ENCODE measurements around the gene ORMDL3. TPM values are rescaled to one million over a fixed set of nuclear protein-coding genes. Genes with fewer than 3 reads are reported as not detected.
"Not testable (repeated sequence)": the region's sequence is repeated elsewhere in the genome, so short reads cannot be mapped to it uniquely, and the experiment has no call there.

ORMDL3 gene
- polyA plus RNA-seq, 4 donors = 92.5 to 110 (median 98.6) TPM

DNA sequence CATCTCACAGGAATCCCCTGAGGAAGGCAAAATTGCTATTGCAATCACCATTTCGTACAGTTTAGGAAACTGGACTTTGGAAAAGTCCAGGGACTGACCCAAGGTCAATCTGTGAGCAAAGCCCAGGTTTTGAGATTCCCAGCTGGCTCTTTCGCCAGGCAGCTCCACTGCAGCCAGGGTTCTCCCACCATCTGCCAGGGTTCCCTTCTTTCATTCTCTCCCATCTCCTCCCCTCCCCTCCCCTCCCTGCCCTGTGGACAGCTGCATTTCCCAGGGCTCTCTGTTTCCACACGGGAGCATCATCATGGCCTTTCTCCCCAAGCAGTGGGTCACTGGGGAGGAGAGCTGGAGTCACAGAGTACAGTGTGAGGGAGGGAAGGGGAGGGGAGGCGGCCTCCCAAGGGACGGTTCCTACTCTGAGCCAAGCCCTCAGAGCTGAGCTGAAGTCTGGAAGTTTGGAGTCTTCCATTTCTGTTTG is 23.5 kb upstream of the ORMDL3 start:
- DNase-seq (ENCODE audit: low read depth in 4 of 4, low spot score in 3 of 4) = no peak

DNA sequence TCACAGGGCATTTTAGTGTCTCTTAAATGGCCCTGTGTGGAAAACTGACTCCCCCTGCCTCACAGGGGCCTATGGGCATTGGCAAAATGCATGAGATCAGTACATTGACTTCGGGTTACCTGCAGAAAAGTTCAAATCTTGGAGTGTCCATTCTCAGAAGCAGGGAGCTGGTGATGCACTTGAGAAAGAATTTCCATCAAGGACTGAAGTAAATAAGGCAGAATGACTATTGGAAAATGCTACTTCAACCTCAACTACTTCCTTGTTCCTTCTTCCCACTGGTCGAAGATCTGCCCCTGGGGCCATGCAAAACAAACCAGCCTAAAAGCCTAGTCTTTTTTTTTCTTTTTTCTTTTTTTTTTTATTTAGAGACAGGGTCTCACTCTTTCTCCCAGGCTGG is 21.6 kb upstream of the ORMDL3 start:
- no peak for DNase-seq (ENCODE audit: low read depth in 4 of 4, low spot score in 3 of 4)

DNA sequence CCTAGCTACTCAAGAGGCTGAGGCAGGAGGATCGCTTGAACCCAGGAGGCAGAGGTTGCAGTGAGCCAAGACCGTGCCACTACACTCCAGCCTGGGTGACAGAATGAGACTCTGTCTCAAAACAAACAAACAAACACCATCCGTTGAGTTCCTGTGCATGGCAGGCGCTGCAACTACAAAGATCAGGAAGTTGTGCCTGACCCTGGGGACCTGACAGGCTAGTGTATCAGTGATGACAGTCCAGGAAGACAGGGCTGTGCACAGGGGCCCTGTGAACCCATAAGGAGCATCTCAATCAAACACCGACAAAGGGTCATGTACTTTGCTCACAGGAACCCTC is 21.1 kb upstream of the ORMDL3 start:
- not testable (repeated sequence) for DNase-seq (ENCODE audit: low read depth in 4 of 4, low spot score in 3 of 4)

DNA sequence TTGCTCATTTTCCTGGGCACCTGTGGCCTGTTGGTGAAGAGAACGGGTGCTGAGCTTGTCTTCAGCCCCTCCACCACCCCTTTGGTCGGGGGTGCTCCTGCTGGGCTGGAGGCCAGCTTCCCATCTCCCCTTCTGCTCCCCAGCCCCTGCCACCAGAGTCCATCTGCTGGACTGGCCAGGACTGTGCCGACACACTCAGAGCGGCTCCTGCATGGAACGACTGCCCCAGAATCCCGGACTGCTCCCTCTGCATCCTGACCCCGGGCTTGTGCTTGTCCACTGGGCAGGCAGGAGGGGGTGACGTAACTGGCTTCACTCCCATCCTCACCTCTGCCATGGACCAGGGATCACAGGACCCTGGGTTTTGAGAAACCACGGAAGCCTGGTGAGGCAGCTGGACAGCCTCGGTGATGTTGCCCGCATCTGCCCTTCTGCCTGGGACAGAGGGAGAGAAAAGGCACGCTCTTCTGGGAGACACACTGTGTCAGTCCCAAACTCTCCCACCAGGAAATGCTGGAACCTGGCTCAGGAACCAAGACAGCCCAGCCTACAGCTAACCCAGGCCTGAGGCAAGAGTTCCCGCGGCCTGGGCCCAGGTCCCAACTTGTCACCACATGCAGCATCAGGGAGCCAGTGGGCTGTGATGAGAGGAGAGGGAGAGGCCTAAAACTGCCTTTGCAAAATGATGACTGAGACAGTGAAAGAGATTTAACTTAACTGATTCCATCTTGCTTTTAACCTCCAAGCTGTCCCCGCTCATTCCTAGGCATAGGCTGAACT is 19.3 kb upstream of the ORMDL3 start:
- no peak for DNase-seq (ENCODE audit: low read depth in 4 of 4, low spot score in 3 of 4)

DNA sequence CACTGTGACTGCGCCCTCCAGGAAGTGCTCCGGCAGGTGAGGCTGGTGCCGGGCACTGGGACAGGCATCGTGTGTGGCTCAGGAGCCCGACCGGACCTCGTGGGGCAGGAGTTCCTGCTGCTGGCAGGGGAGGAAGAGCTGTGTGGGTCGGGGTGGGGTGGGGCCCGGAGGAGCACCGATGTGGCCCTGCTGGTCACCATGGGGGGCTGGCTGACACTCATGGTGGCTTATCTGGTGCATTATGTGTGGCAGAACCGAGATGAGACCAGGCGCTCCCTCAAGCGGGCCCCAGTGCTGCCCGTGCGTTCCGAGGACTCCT is 17.0 kb upstream of the ORMDL3 start:
- no peak for DNase-seq (ENCODE audit: low read depth in 4 of 4, low spot score in 3 of 4)

DNA sequence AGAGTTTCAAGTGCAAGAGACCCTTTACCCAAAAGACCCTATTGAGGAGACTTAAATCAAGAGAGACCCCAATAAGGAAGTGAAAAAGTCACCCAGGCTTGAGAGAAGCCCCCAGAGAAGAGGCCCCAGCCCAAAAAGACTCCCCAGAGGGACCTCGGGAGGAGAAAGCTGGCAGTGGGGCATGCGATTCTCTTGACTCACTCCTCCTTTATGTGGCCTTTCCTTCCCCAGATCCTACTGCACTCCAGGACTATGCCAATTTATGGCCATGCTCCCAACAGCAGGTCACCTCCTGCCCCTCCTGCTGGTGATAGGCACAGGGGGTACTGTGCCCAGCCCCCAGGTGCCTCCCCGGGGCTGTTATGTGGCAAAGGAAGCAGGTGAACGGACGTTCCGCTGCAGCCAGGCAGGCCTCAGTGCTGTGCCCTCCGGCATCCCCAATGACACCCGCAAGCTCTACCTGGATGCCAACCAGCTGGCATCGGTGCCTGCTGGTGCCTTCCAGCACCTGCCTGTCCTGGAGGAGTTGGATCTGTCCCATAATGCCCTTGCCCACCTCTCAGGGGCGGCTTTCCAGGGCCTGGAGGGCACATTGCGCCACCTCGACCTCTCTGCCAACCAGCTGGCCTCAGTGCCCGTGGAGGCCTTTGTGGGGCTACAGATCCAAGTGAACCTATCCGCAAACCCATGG is 16.4 kb upstream of the ORMDL3 start:
- no peak for DNase-seq (ENCODE audit: low read depth in 4 of 4, low spot score in 3 of 4)

DNA sequence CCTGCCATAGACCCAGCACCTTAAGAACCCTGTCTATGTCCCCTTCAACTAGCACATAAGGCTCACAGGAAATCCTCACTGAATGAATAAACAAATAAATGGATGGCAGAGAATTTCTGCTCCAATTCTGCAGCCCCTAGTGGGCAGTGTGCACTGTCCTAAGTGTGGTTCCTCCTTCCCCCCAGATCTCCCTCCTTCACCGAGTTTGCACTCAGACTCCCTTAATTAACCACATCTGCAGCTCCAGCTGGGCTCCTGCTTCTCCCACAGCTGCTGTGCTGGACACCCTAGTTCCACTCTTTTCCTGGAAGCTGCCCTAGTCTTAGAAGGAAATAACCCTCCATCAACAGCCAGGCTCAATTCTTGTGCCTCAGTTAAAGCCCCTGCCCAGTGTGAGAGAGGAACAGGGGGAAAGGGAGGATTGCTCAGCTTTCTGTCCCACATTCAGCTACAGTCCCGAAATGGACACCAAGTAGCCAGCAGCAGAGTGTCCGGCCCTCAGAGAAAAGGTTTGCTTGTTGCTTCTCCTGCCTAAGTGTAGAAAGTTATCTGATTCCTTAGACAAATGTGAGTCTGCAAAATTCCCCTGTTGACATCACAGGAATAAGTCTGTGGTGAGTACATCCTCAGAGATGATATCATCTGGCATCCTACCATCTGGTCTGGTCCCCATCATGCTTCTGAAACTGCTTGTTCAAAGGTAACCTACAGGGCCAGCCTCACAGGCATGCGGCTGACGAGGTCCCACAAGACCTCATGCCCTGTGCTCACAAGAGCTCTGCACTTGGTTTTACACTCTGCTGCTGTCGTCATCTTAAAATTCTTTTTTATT is 12.4 kb upstream of the ORMDL3 start:
- peak in 3 of 4 donors; percentile 56 to 59 (median 56) for DNase-seq (ENCODE audit: low read depth in 4 of 4, low spot score in 3 of 4)

DNA sequence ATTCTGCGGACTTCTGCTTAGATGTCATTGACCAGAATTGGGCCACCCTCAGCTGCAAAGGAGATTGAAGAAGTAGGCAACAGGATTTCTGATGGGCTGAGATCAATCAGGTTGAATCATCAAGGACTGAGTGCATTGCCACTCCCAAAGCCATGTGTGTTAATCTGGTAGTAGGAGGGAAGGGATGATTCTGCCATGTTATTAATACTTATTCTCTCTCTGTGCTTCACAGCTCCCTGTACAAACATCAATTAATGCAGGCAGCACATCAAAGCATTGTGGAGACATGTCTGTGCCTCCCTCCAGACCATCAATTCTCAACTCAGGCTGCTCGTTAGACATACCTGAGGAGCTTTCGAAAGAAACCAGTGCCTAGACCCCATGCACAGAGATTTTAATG is 11.7 kb upstream of the ORMDL3 start:
- no peak for DNase-seq (ENCODE audit: low read depth in 4 of 4, low spot score in 3 of 4)

DNA sequence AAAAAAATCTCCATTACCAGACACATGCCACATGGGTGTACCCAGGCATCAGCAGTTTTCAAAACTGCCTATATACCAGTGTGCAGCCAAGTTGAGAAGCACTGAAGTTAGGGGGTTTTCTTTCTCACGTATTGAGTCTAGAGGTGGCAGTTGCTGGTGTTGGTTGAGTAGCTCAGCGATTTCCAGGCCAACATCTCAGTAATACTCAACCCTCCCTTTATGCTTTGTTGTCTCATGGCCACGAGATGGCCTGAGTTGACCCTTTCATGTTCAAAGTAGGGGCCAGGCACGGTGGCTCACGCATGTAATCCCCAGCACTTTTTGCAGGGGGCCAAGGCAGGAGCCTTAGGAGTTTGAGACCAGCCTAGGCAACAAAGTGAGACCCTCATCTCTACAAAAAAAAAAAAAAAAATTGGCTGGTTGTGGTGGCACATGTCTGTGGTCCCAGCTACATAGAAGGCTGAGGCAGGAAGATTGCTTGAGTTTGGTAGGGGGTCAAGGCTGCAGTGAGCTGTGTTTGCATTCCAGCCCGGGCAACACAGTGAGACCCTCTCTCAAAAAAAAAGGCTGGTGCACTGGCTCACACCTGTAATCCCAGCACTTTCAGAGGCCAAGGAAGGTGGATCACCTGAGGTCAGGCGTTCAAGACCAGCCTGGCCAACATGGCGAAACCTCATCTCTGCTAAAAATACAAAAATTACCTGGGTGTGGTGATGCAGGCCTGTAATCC is 10.9 kb upstream of the ORMDL3 start:
- DNase-seq (ENCODE audit: low read depth in 4 of 4, low spot score in 3 of 4) = no peak

DNA sequence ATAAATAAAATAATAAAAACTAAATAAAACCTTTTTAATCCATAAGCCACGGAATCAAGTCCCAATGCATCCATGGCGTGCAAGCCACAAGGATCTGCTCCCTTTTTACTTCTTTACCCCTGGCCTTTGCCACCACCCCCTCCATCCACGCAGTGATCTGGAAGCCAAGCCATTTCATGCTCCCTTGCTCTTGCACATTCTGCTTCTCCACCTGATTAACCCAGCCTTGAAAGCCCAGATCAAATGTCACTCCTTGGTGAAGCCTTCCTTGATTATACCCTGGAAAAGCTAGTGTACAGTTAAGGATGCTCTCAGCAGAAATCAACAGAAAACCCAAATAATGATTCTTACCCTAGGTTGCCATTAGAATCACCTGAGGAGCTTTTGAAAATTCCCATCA is 10.0 kb upstream of the ORMDL3 start:
- DNase-seq (ENCODE audit: low read depth in 4 of 4, low spot score in 3 of 4) = no peak

DNA sequence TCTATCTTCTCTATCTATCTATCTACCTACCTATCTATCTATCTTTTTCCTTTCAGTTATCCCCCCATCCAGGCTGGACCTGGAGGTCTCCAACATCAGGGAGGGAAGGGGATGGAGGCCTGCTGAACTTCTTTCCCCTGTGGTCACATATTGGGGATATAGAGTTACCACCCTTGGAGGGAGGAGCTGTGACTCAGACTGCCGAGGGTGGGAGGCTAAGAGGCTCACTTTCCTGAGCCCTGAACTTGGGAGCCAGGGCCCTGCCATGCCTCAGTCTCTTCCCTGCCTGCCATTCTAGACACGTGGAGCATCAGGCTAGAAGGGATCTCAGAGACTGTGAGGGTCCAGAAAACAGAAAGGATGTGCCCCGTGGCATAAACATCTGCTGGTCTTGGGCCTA is 8.5 kb upstream of the ORMDL3 start:
- DNase-seq (ENCODE audit: low read depth in 4 of 4, low spot score in 3 of 4) = no peak

DNA sequence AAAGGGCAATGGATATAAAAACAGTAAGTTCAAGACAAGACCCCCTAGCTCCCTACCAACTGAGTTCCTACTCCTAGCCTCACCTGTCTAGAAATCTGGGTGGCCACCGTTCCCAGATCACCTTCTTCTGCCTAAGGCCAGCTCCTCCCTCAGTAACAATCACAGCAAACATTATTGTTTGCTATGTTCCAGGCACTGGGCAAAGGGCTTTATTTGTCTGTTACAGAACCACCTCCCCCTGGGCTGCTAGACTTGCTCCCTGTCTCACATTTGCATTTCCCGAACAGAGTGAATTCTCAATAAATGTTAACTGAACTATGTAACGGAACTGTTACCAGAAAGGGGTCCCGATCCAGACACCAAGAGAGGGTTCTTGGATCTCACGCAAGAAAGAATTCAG is 6.9 kb upstream of the ORMDL3 start:
- DNase-seq (ENCODE audit: low read depth in 4 of 4, low spot score in 3 of 4) = no peak

DNA sequence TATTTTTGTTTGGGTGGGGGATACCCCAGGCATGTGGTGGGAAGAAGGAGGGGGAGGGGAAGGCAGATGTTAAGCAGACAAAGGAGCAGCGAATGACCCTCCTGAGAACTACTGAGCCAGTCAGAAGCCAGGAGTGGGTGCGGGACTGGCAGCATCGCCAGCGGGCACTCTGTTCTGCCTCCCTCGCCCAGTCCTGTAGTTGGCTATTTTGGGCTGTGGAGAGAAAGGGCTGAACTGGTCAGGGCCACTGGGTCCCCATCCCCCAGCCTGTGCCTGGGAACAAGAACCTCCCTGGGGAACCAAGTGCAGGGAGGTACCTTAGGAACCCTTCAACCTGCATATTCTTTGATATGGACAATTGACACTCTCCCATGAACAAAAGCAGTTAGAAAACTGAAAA is 6.5 kb upstream of the ORMDL3 start:
- DNase-seq (ENCODE audit: low read depth in 4 of 4, low spot score in 3 of 4) = no peak

DNA sequence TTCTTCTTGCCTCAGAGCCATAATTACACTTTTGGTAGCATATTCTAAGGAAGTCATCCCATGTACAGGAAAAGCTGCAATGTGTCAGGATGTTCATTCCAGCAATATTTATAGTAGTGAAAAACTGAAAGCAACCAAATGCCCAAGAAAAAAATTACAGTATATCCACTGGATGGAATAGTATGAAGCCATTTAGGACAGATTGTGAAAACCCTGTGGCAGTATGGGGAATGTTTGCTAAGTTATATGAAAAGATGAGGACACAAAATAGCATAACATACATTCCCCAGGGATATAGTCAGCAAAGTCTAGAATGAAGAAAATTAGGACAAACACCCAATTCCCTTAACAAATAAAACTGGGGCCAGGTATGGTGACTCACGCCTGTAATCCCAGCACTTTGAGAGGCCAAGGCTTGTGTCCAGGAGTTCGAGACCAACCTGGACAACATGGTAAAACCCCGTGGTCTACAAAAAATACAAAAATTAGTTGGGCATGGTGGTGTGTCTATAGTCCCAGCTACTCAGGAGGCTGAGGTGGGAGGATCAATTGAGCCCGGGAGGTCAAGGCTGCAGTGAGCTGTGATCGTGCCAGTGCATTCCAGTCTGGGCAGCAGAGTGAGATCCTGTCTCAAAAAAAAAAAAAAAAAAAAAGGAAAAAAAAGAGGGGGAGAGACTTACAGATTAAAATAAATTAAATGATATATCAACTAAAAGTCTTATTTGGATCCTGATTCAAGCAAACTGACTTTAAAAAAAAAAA is 2.4 kb upstream of the ORMDL3 start:
- DNase-seq (ENCODE audit: low read depth in 4 of 4, low spot score in 3 of 4) = no peak

DNA sequence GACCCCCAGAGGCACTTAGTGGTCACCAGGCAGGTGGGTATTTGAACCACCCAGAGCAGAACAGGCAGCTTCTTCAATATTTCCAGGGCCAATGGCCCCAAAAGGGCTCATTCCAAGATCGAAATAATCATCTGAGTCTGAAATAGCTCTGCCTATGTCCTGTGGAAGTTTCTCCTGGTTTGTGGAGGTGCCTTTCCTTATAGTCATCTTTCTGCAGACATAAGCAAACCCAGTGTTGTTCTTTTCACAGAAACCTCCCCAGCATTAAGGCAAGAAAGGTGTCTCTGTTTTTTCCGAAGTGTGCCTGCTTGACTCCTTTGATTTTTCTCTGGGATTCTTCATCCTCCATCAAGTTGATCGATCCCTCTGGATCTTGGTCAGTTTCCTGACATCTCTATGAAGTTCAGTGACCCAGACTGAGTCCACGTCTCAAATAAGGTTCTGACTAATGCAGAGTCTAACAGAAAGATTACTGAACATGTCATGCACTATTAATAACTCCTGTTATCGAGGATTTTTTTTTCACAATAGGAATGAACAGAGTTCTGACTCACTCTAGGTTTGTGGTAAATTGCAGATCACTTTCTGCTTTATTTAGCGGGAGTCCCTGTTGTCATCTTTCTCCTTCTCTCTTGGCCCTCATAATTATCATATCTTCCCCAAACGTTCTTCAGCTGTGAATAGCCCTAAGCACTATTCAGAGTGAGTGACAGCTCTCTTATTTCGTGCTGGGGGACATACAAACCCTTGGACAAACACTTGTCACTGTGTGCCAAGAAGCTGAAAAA is 1.7 kb upstream of the ORMDL3 start:
- no peak for DNase-seq (ENCODE audit: low read depth in 4 of 4, low spot score in 3 of 4)

DNA sequence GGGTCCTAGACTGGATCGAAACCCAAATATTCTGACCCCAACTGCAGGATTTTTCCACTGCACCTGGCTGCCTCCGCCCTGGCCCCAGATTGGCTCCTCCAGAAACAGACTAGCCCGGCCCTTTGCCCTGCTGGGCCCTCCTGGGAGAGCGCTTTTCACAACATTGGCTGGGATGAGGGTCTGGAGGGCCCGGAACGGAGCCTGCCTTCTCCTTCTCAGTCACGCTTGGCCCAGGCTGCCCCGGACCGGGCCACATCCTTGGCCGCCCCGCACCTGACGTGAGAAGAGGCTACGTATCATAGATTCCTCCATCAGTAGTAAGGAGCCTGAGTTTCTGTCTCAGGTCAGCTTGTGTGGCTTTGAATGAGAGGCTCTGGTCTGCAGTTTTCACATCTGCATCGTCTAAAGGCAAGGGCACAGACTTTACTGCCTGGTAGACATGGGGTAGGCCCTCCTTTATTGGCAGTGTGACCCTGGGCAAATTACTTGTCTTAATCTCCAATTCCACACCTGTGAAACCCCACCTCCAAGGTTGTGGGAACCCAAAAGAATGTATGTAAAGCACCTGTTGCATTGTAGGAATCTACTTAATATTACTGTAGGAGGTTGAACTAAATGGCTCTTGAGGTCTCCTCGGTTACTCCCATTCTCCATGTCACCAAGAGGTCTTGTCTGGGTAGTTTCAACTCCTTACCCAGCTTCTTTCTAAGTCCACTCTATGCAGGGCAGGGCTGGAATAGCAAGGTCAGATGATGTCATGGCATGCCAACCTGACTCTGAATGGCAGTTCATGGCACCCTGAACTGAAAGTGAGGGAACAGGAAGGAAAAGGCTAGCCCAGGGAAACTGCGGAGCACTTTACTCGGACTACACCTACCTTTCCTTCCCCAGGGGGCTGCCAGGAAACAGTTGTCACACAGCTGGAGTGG is 792 bp upstream of the ORMDL3 start:
- DNase-seq (ENCODE audit: low read depth in 4 of 4, low spot score in 3 of 4) = no peak

DNA sequence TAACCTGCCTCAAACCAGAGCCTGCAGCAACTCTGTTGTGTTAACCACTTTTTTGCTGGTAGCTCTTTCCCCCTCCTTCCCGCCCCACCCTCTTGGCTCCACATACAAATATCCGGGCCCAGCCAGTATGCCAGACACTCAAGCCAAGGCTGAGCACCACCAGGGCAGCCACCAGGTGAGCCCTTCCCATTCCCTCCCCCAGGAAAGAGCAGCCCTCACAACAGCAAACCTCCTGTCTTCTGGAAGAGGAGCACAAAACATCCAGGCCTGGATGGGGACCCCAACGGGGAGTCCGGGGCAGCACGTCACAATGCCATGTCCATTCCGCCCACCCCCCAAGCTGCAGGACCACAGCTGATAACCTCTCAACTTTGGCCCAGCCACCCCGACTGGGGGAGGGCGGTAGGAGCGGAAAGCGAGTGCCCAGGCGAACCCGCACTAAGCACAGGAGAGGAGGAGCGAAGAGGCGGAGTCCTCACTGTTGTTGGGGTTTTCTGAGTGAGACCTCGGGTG is 757 bp downstream of the ORMDL3 start:
- DNase-seq (ENCODE audit: low read depth in 4 of 4, low spot score in 3 of 4) = no peak

DNA sequence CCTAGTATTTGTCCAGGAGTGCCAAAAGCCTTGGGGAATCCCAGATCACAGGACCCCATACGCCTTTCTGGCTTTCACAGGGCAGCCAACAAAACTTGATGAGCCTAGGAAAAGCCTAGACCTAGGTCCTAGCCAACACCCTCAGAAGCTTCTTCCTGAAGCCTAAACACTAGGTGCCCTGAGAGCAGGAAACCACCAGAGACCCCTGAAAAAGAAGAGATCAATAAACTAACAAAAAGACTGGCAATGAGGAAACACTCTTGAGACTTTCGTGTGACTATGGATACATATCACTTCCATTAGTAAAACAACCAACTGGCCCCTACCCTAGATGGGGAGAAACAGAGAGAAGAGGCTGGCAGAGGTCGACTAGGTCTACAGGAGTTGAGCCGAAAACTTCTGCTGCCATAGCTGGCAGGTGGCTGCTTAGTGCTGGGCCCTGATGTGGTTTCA is 1.2 kb downstream of the ORMDL3 start:
- DNase-seq (ENCODE audit: low read depth in 4 of 4, low spot score in 3 of 4) = no peak

Measured in right renal pelvis (tissue), 4 donors.